Gastroesophageal sphincter (tissue), 4 donors: ENCODE data around the gene BTF3L4. TPM values are rescaled to one million over a fixed set of nuclear protein-coding genes. Genes with fewer than 3 reads are reported as not detected.
"Not testable (repeated sequence)": the region's sequence is repeated elsewhere in the genome, so short reads cannot be mapped to it uniquely, and the experiment has no call there.

Experiments used
- ATAC-seq: fragments of 150-250 bp; one replicate; pipeline ENCODE4 v1.9.1; 2016; ENCODE audit warnings: mild to moderate bottlenecking, moderate library complexity
- H3K27ac ChIP-seq, 4 donors: fragments of 200-600 bp; sonication (generic) in 3 of 4; 1 replicate in 3 of 4; 2 replicates in 1 of 4; pipeline ENCODE4 v1.5.1; 2016 to 2019
- H3K27me3 ChIP-seq: fragments of 200-600 bp; sonication (generic); one replicate; pipeline ENCODE4 v1.5.1; 2019
- H3K36me3 ChIP-seq, 2 donors: fragments of 200-600 bp; sonication (generic); one replicate each; pipeline ENCODE4 v1.5.1; 2019; ENCODE audit warnings: control low read depth in 1 of 2
- H3K4me1 ChIP-seq, 3 donors: fragments of 200-600 bp; sonication (generic); 1 replicate in 2 of 3; 2 replicates in 1 of 3; pipeline ENCODE4 v1.5.1; 2016 to 2019; ENCODE audit warnings: control low read depth in 2 of 3
- H3K4me3 ChIP-seq, 2 donors: fragments of 200-600 bp; sonication (generic); one replicate each; pipeline ENCODE4 v1.5.1; 2019; ENCODE audit warnings: mild to moderate bottlenecking in 1 of 2, moderate library complexity in 1 of 2
- H3K9me3 ChIP-seq, 3 donors: fragments of 200-600 bp; sonication (generic); one replicate each; pipeline ENCODE4 v1.5.1; 2017 to 2019; ENCODE audit warnings: control low read depth in 2 of 3
- CTCF ChIP-seq, 4 experiments: fragments of 200-600 bp in 2 of 4; fragments of 450-650 bp in 2 of 4; sonication (generic) in 1 of 4; IDR thresholded peaks; one replicate each; pipeline ENCODE4 v1.5.1; 2017 to 2019; ENCODE audit warnings: antibody characterized with exemption in 4 of 4, mild to moderate bottlenecking in 2 of 4, moderate library complexity in 2 of 4
- EP300 ChIP-seq: sonication (generic); formaldehyde crosslinking; IDR thresholded peaks from one replicate; pipeline ENCODE4 v1.6.1; 2017; ENCODE audit warnings: antibody characterized with exemption, mild to moderate bottlenecking
- POLR2A ChIP-seq, 2 donors: fragments of 450-650 bp; IDR thresholded peaks; one replicate each; pipeline ENCODE4 v1.6.1; 2017; ENCODE audit warnings: antibody characterized with exemption in 2 of 2, mild to moderate bottlenecking in 2 of 2, moderate library complexity in 1 of 2
- POLR2AphosphoS5 ChIP-seq: sonication (generic); formaldehyde crosslinking; IDR thresholded peaks from one replicate; pipeline ENCODE4 v1.6.1; 2017; ENCODE audit warnings: antibody characterized with exemption
- WGBS, 2 donors: methylation state at CpG; one replicate each; pipeline ENCODE4 v1.1.5; 2018; ENCODE audit warnings: low coverage in 1 of 2; 5-methylcytosine and 5-hydroxymethylcytosine counted together
- total RNA-seq, 4 donors: library from RNA; depleted of rRNA; stranded (reverse); fragments of >200 nt; gene quantifications; one replicate each; pipeline ENCODE4 v1.1.0, GENCODE V29; 2016

Gene BTF3L4
- total RNA-seq, 4 donors from 2014 or later = 31.4 to 64.5 (median 42.0) TPM

- H3K27me3 ChIP-seq = no peaks in the 10 kb centered on the region
- H3K27ac ChIP-seq = no peak overlapping the region
- no peak for TF ChIP-seq POLR2AphosphoS5
- TF ChIP-seq POLR2A (IDR thresholded peaks at IDR 0.05) = no peak
- no peak for TF ChIP-seq EP300
- no peak for TF ChIP-seq CTCF (IDR thresholded peaks at IDR 0.05)
- no peaks in the 10 kb centered on the region for H3K9me3 ChIP-seq
- no peak for ATAC-seq
- WGBS, 2 donors = 89 to 97% methylated on average over 5 of the region's 6 CpGs
- no peak overlapping the region for H3K4me3 ChIP-seq
- peaks cover 0 to 56% of the 10 kb centered on the region in 2 donors for H3K36me3 ChIP-seq
- H3K4me1 ChIP-seq = peaks cover 0 to 27% (median 0%) of the 10 kb centered on the region in 3 donors
Observed at GRCh38 chr1:52072291-52072690, 16.2 kb downstream of the BTF3L4 start.

GRCh38 chr1:52077277-52077676, 21.2 kb downstream of the BTF3L4 start:
- H3K4me3 ChIP-seq, H3K27me3 ChIP-seq, H3K9me3 ChIP-seq, H3K4me1 ChIP-seq, ATAC-seq, H3K27ac ChIP-seq: not testable (repeated sequence)
- peaks cover 0 to 49% of the 10 kb centered on the region in 2 donors for H3K36me3 ChIP-seq
- 100% methylated on average over 6 of the region's 6 CpGs; no CpG with 5 or more reads in 1 of the 2 donors for WGBS, 2 donors

GRCh38 chr1:52080014-52080415, 23.9 kb downstream of the BTF3L4 start:
- WGBS, 2 donors = 67 to 93% methylated on average over 2 to 3 of the region's 3 CpGs
- H3K9me3 ChIP-seq = no peaks in the 10 kb centered on the region
- TF ChIP-seq CTCF (IDR thresholded peaks at IDR 0.05) = no peak
- no peak for TF ChIP-seq POLR2A (IDR thresholded peaks at IDR 0.05)
- no peak for TF ChIP-seq EP300
- TF ChIP-seq POLR2AphosphoS5 = no peak
- no peak overlapping the region for H3K4me3 ChIP-seq
- H3K4me1 ChIP-seq = no peaks in the 10 kb centered on the region
- ATAC-seq = no peak
- H3K27ac ChIP-seq = no peak overlapping the region
- no peaks in the 10 kb centered on the region for H3K27me3 ChIP-seq
- peaks cover 0 to 34% of the 10 kb centered on the region in 2 donors for H3K36me3 ChIP-seq

- H3K4me3 ChIP-seq, H3K4me1 ChIP-seq, ATAC-seq, H3K27ac ChIP-seq, H3K9me3 ChIP-seq, H3K27me3 ChIP-seq: not testable (repeated sequence)
- H3K36me3 ChIP-seq = peaks cover 2 to 70% of the 10 kb centered on the region in 2 donors
Observed at GRCh38 chr1:52087892-52088291, 31.8 kb downstream of the BTF3L4 start.

- H3K4me3 ChIP-seq, H3K27ac ChIP-seq, H3K9me3 ChIP-seq, H3K4me1 ChIP-seq, ATAC-seq, H3K27me3 ChIP-seq: not testable (repeated sequence)
- 88% methylated on average over 4 of the region's 7 CpGs; no CpG with 5 or more reads in 1 of the 2 donors for WGBS, 2 donors
- H3K36me3 ChIP-seq = peaks cover 0 to 36% of the 10 kb centered on the region in 2 donors
Observed at GRCh38 chr1:52094300-52094699, 38.2 kb downstream of the BTF3L4 start.

GRCh38 chr1:52096216-52096615, 40.1 kb downstream of the BTF3L4 start:
- TF ChIP-seq EP300 (no peak), CTCF (IDR thresholded peaks at IDR 0.05) (no peak), POLR2A (IDR thresholded peaks at IDR 0.05) (no peak), POLR2AphosphoS5 (no peak)
- no peak for ATAC-seq
- H3K27ac ChIP-seq = no peak overlapping the region

More at GRCh38 chr1:52096216-52096615, 40.1 kb downstream of the BTF3L4 start:
- WGBS, 2 donors = 60 to 79% methylated on average over 3 to 6 of the region's 8 CpGs
- peaks cover 0 to 17% of the 10 kb centered on the region in 2 donors for H3K36me3 ChIP-seq
- no peaks in the 10 kb centered on the region for H3K27me3 ChIP-seq
- H3K9me3 ChIP-seq = no peaks in the 10 kb centered on the region
- H3K4me1 ChIP-seq = no peaks in the 10 kb centered on the region
- no peak overlapping the region for H3K4me3 ChIP-seq
